ENCODE data around the gene ZSWIM9. TPM values are rescaled to one million over a fixed set of nuclear protein-coding genes. Genes with fewer than 3 reads are reported as not detected.

ZSWIM9 gene
- total and polyA plus RNA-seq, 2 experiments from 2014 or later, result 0.73 to 2.1 TPM

GRCh38 chr19:48174445-48175030 is 4.1 kb downstream of the ZSWIM9 start:
- 84% methylated on average over 6 of the region's 6 CpGs for WGBS (ENCODE audit: low lambda C conversion rate, missing lambda C conversion rate)
- peaks cover 11% of the 10 kb centered on the region for H3K79me2 ChIP-seq
- no peaks in the 10 kb centered on the region for H4K20me1 ChIP-seq (ENCODE audit: insufficient read depth, poor library complexity, severe bottlenecking)
- TF ChIP-seq EZH2phosphoT487 (IDR thresholded peaks at IDR 0.05; ENCODE audit: low read depth, severe bottlenecking, unreplicated experiment), result no peak
- no peaks in the 10 kb centered on the region for H3K9me3 ChIP-seq (ENCODE audit: low read depth)
- no peaks in the 10 kb centered on the region for H3K36me3 ChIP-seq (replicated peaks; ENCODE audit: insufficient read depth, low read depth)
- no peak overlapping the region for H3K4me3 ChIP-seq
- H3K4me2 ChIP-seq, result no peak overlapping the region
- DNase-seq (ENCODE audit: low spot score), result no peak
- H3K27me3 ChIP-seq, result no peaks in the 10 kb centered on the region
- no peaks in the 10 kb centered on the region for H3K4me1 ChIP-seq (ENCODE audit: insufficient read depth)
- H3K9me2 ChIP-seq (replicated peaks; ENCODE audit: insufficient read depth), result no peaks in the 10 kb centered on the region
- no peak overlapping the region for H3K27ac ChIP-seq
- H2AFZ ChIP-seq, result no peak overlapping the region

GRCh38 chr19:48175578-48175977 is 5.1 kb downstream of the ZSWIM9 start:
- WGBS (ENCODE audit: low lambda C conversion rate, missing lambda C conversion rate), result 93% methylated on average over 8 of the region's 10 CpGs

GRCh38 chr19:48176226-48176625 is 5.7 kb downstream of the ZSWIM9 start:
- no peaks in the 10 kb centered on the region for H3K27me3 ChIP-seq
- peaks cover 1% of the 10 kb centered on the region for H3K9me3 ChIP-seq (ENCODE audit: low read depth)
- H3K4me3 ChIP-seq, result no peak overlapping the region
- no peak overlapping the region for H3K4me2 ChIP-seq
- no peak overlapping the region for H3K27ac ChIP-seq
- no peaks in the 10 kb centered on the region for H3K9me2 ChIP-seq (replicated peaks; ENCODE audit: insufficient read depth)
- H4K20me1 ChIP-seq (ENCODE audit: insufficient read depth, poor library complexity, severe bottlenecking), result no peaks in the 10 kb centered on the region
- no peak overlapping the region for H2AFZ ChIP-seq
- no peaks in the 10 kb centered on the region for H3K36me3 ChIP-seq (replicated peaks; ENCODE audit: insufficient read depth, low read depth)
- no peaks in the 10 kb centered on the region for H3K4me1 ChIP-seq (ENCODE audit: insufficient read depth)
- WGBS (ENCODE audit: low lambda C conversion rate, missing lambda C conversion rate), result 92% methylated on average over 3 of the region's 3 CpGs
- TF ChIP-seq EZH2 (IDR thresholded peaks at IDR 0.05; ENCODE audit: borderline replicate concordance) (no peak), EZH2phosphoT487 (IDR thresholded peaks at IDR 0.05; ENCODE audit: low read depth, severe bottlenecking, unreplicated experiment) (no peak)
- TF ChIP-seq, protein P1, sequence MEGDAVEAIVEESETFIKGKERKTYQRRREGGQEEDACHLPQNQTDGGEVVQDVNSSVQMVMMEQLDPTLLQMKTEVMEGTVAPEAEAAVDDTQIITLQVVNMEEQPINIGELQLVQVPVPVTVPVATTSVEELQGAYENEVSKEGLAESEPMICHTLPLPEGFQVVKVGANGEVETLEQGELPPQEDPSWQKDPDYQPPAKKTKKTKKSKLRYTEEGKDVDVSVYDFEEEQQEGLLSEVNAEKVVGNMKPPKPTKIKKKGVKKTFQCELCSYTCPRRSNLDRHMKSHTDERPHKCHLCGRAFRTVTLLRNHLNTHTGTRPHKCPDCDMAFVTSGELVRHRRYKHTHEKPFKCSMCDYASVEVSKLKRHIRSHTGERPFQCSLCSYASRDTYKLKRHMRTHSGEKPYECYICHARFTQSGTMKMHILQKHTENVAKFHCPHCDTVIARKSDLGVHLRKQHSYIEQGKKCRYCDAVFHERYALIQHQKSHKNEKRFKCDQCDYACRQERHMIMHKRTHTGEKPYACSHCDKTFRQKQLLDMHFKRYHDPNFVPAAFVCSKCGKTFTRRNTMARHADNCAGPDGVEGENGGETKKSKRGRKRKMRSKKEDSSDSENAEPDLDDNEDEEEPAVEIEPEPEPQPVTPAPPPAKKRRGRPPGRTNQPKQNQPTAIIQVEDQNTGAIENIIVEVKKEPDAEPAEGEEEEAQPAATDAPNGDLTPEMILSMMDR (IDR thresholded peaks at IDR 0.05; ENCODE audit: poor library complexity), result no peak
- peaks cover 7% of the 10 kb centered on the region for H3K79me2 ChIP-seq
- DNase-seq (ENCODE audit: low spot score), result no peak

More at GRCh38 chr19:48175578-48175977, 5.1 kb downstream of the ZSWIM9 start:
- Histone ChIP-seq H3K4me3 (no peak overlapping the region), H3K9me2 (replicated peaks; ENCODE audit: insufficient read depth) (no peaks in the 10 kb centered on the region), H3K36me3 (replicated peaks; ENCODE audit: insufficient read depth, low read depth) (no peaks in the 10 kb centered on the region), H3K4me1 (ENCODE audit: insufficient read depth) (no peaks in the 10 kb centered on the region), H3K9me3 (ENCODE audit: low read depth) (no peaks in the 10 kb centered on the region), H2AFZ (no peak overlapping the region), H4K20me1 (ENCODE audit: insufficient read depth, poor library complexity, severe bottlenecking) (no peaks in the 10 kb centered on the region), H3K27me3 (no peaks in the 10 kb centered on the region), H3K27ac (no peak overlapping the region), H3K79me2 (peaks cover 11% of the 10 kb centered on the region), H3K4me2 (no peak overlapping the region)
- no peak for DNase-seq (ENCODE audit: low spot score)
- TF ChIP-seq EZH2phosphoT487 (IDR thresholded peaks at IDR 0.05; ENCODE audit: low read depth, severe bottlenecking, unreplicated experiment), result no peak
- TF ChIP-seq EZH2 (IDR thresholded peaks at IDR 0.05; ENCODE audit: borderline replicate concordance), result no peak
- TF ChIP-seq, protein P1 (IDR thresholded peaks at IDR 0.05; ENCODE audit: poor library complexity), result no peak

- Histone ChIP-seq H2AFZ (no peak overlapping the region), H3K4me3 (no peak overlapping the region), H3K9me3 (ENCODE audit: low read depth) (peaks cover 10% of the 10 kb centered on the region), H3K36me3 (replicated peaks; ENCODE audit: insufficient read depth, low read depth) (no peaks in the 10 kb centered on the region), H3K9me2 (replicated peaks; ENCODE audit: insufficient read depth) (no peaks in the 10 kb centered on the region), H3K79me2 (no peaks in the 10 kb centered on the region), H3K4me1 (ENCODE audit: insufficient read depth) (no peaks in the 10 kb centered on the region), H4K20me1 (ENCODE audit: insufficient read depth, poor library complexity, severe bottlenecking) (no peaks in the 10 kb centered on the region), H3K4me2 (no peak overlapping the region), H3K27ac (no peak overlapping the region), H3K27me3 (no peaks in the 10 kb centered on the region)
- DNase-seq (ENCODE audit: low spot score), result no peak
- TF ChIP-seq, protein P1 (IDR thresholded peaks at IDR 0.05; ENCODE audit: poor library complexity), result no peak
- TF ChIP-seq EZH2phosphoT487 (IDR thresholded peaks at IDR 0.05; ENCODE audit: low read depth, severe bottlenecking, unreplicated experiment) (no peak), EZH2 (IDR thresholded peaks at IDR 0.05; ENCODE audit: borderline replicate concordance) (no peak)
- 97% methylated on average over 5 of the region's 5 CpGs for WGBS (ENCODE audit: low lambda C conversion rate, missing lambda C conversion rate)
Measured at GRCh38 chr19:48181505-48181904, 11.0 kb downstream of the ZSWIM9 start.
